Stimulated activated CD8-positive, alpha-beta memory T cell treated with anti-CD3 and anti-CD28 coated beads, Interleukin-4, amount 100 ng/mL, for 1 hour (primary cell): Measurements from ENCODE around the gene LGR4.

Source experiments
- DNase-seq, 2 donors: peaks; one replicate each; pipeline ENCODE4 v3.0.0-alpha.2; 2020; ENCODE audit warnings: low read depth in 2 of 2, low spot score in 1 of 2

The LGR4 gene

GRCh38 chr11:27433742-27434141 is 38.8 kb downstream of the LGR4 start:
- no peak for DNase-seq

- no peak for DNase-seq
Measured at GRCh38 chr11:27431808-27432207, 40.8 kb downstream of the LGR4 start.

GRCh38 chr11:27429761-27430393 is 42.7 kb downstream of the LGR4 start:
- no peak for DNase-seq

GRCh38 chr11:27427183-27427980 is 45.2 kb downstream of the LGR4 start:
- no peak for DNase-seq

GRCh38 chr11:27425814-27426213 is 46.8 kb downstream of the LGR4 start:
- no peak for DNase-seq

GRCh38 chr11:27423125-27423524 is 49.5 kb downstream of the LGR4 start:
- DNase-seq = no peak

- no peak for DNase-seq
Measured at GRCh38 chr11:27421819-27422494, 50.6 kb downstream of the LGR4 start.

- no peak for DNase-seq
Measured at GRCh38 chr11:27420722-27421572, 51.6 kb downstream of the LGR4 start.

GRCh38 chr11:27420217-27420616 is 52.4 kb downstream of the LGR4 start:
- no peak for DNase-seq

GRCh38 chr11:27418356-27418755 is 54.2 kb downstream of the LGR4 start:
- DNase-seq = no peak

GRCh38 chr11:27416568-27417176 is 55.9 kb downstream of the LGR4 start:
- no peak for DNase-seq

GRCh38 chr11:27414644-27415043 is 57.9 kb downstream of the LGR4 start:
- no peak for DNase-seq

- no peak for DNase-seq
Measured at GRCh38 chr11:27413218-27413617, 59.4 kb downstream of the LGR4 start.

- no peak for DNase-seq
Measured at GRCh38 chr11:27412192-27412691, 60.3 kb downstream of the LGR4 start.

- no peak for DNase-seq
Measured at GRCh38 chr11:27411328-27411727, 61.3 kb downstream of the LGR4 start.

- DNase-seq = no peak
Measured at GRCh38 chr11:27410272-27410671, 62.3 kb downstream of the LGR4 start.

- DNase-seq = no peak
Measured at GRCh38 chr11:27409742-27410141, 62.8 kb downstream of the LGR4 start.

GRCh38 chr11:27409049-27409448 is 63.5 kb downstream of the LGR4 start:
- no peak for DNase-seq

GRCh38 chr11:27408246-27408800 is 64.3 kb downstream of the LGR4 start:
- DNase-seq = no peak
